Measurements from ENCODE around the gene ALG2. TPM values are rescaled to one million over a fixed set of nuclear protein-coding genes. Genes with fewer than 3 reads are reported as not detected.

ALG2 gene
- total RNA-seq, 4 donors from 2014 or later: 23.8 to 31.1 (median 28.1) TPM

- 88 to 91% methylated on average over 10 of the region's 10 CpGs for WGBS, 2 donors
- DNase-seq (ENCODE audit: low spot score in 2 of 2): no peak
- intact Hi-C loops (cut with DNase I; ENCODE audit: low total_unique reads): no loop called here
- no peak for TF ChIP-seq POLR2A (IDR thresholded peaks at IDR 0.05)
- TF ChIP-seq, protein P1, sequence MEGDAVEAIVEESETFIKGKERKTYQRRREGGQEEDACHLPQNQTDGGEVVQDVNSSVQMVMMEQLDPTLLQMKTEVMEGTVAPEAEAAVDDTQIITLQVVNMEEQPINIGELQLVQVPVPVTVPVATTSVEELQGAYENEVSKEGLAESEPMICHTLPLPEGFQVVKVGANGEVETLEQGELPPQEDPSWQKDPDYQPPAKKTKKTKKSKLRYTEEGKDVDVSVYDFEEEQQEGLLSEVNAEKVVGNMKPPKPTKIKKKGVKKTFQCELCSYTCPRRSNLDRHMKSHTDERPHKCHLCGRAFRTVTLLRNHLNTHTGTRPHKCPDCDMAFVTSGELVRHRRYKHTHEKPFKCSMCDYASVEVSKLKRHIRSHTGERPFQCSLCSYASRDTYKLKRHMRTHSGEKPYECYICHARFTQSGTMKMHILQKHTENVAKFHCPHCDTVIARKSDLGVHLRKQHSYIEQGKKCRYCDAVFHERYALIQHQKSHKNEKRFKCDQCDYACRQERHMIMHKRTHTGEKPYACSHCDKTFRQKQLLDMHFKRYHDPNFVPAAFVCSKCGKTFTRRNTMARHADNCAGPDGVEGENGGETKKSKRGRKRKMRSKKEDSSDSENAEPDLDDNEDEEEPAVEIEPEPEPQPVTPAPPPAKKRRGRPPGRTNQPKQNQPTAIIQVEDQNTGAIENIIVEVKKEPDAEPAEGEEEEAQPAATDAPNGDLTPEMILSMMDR (IDR thresholded peaks at IDR 0.05): no peak
- H3K4me3 ChIP-seq (ENCODE audit: low read depth, poor library complexity, severe bottlenecking): no peak overlapping the region
Measured at GRCh38 chr9:99172124-99173091, 49.3 kb downstream of the ALG2 start.

GRCh38 chr9:99171225-99172123 is 50.3 kb downstream of the ALG2 start:
- TF ChIP-seq, protein P1 (IDR thresholded peaks at IDR 0.05): no peak
- no peak for TF ChIP-seq POLR2A (IDR thresholded peaks at IDR 0.05)
- 89 to 91% methylated on average over 15 of the region's 15 CpGs for WGBS, 2 donors
- no peak for DNase-seq (ENCODE audit: low spot score in 2 of 2)
- H3K4me3 ChIP-seq (ENCODE audit: low read depth, poor library complexity, severe bottlenecking): no peak overlapping the region
- intact Hi-C loops (cut with DNase I; ENCODE audit: low total_unique reads): no loop called here

- TF ChIP-seq POLR2A (IDR thresholded peaks at IDR 0.05): no peak
- TF ChIP-seq, protein P1 (IDR thresholded peaks at IDR 0.05): no peak
- no peak for DNase-seq (ENCODE audit: low spot score in 2 of 2)
- H3K4me3 ChIP-seq (ENCODE audit: low read depth, poor library complexity, severe bottlenecking): no peak overlapping the region
- WGBS, 2 donors: 48 to 58% methylated on average over 10 of the region's 10 CpGs
- intact Hi-C loops (cut with DNase I; ENCODE audit: low total_unique reads): no loop called here
Measured at GRCh38 chr9:99169982-99170761, 51.6 kb downstream of the ALG2 start.

- TF ChIP-seq, protein P1 (IDR thresholded peaks at IDR 0.05): no peak
- no peak for TF ChIP-seq POLR2A (IDR thresholded peaks at IDR 0.05)
- H3K4me3 ChIP-seq (ENCODE audit: low read depth, poor library complexity, severe bottlenecking): no peak overlapping the region
- DNase-seq (ENCODE audit: low spot score in 2 of 2): no peak
- intact Hi-C loops (cut with DNase I; ENCODE audit: low total_unique reads): no loop called here
- 57 to 62% methylated on average over 2 of the region's 2 CpGs for WGBS, 2 donors
Measured at GRCh38 chr9:99169086-99169485, 52.7 kb downstream of the ALG2 start.

- DNase-seq (ENCODE audit: low spot score in 2 of 2): no peak
- no peak overlapping the region for H3K4me3 ChIP-seq (ENCODE audit: low read depth, poor library complexity, severe bottlenecking)
- 65 to 79% methylated on average over 3 of the region's 3 CpGs for WGBS, 2 donors
- intact Hi-C loops (cut with DNase I; ENCODE audit: low total_unique reads): no loop called here
- no peak for TF ChIP-seq POLR2A (IDR thresholded peaks at IDR 0.05)
- TF ChIP-seq, protein P1 (IDR thresholded peaks at IDR 0.05): no peak
Measured at GRCh38 chr9:99167694-99168093, 54.0 kb downstream of the ALG2 start.
